ENCODE data around the gene ZNF646.
A peak's percentile ranks its signal among the peaks of the same experiment; 100 is the strongest.

Gene ZNF646

GRCh38 chr16:31105677-31106213 lies 31.5 kb downstream of the ZNF646 start:
- peak overlapping the region in 2 of 7 experiments; percentile 15 to 23 for H3K4me3 ChIP-seq

GRCh38 chr16:31106509-31107464 lies 32.6 kb downstream of the ZNF646 start:
- Histone ChIP-seq H3K27ac (peak overlapping the region in 2 of 21 experiments; percentile 55 to 76), H3K4me3 (no peak overlapping the region)

More at GRCh38 chr16:31105677-31106213, 31.5 kb downstream of the ZNF646 start:
- H3K27ac ChIP-seq, result peak overlapping the region in 15 of 21 experiments; percentile 16 to 83 (median 65)

- Histone ChIP-seq H3K27ac (peak overlapping the region in 4 of 21 experiments; percentile 94 to 98 (median 96)), H3K4me3 (peak overlapping the region in 1 of 7 experiments; percentile 92)
Measured at GRCh38 chr16:31107465-31107867, 33.2 kb downstream of the ZNF646 start.

GRCh38 chr16:31108035-31108793 lies 34.0 kb downstream of the ZNF646 start, which contains the start of gene BCKDK:
BCKDK (plus strand) TSS chr16:31108386; CDS start chr16:31109224, 838 bp downstream.
- Histone ChIP-seq H3K27ac (peak within 1 kb of the TSS; percentile 75 to 98 (median 95)), H3K4me3 (peak within 1 kb of the TSS; percentile 69 to 98 (median 92))

- Histone ChIP-seq H3K27ac (peak overlapping the region; percentile 75 to 98 (median 95)), H3K4me3 (peak overlapping the region; percentile 69 to 98 (median 92))
Measured at GRCh38 chr16:31108794-31109558, 34.8 kb downstream of the ZNF646 start.

- peak overlapping the region in 6 of 21 experiments; percentile 90 to 98 (median 96) for H3K27ac ChIP-seq
Measured at GRCh38 chr16:31109622-31110021, 35.4 kb downstream of the ZNF646 start.

GRCh38 chr16:31110106-31111034 lies 36.1 kb downstream of the ZNF646 start:
- H3K4me3 ChIP-seq, result no peak overlapping the region
- peak overlapping the region in 2 of 21 experiments; percentile 19 to 21 for H3K27ac ChIP-seq

More at GRCh38 chr16:31109622-31110021, 35.4 kb downstream of the ZNF646 start:
- no peak overlapping the region for H3K4me3 ChIP-seq

- Histone ChIP-seq H3K4me3 (no peak overlapping the region), H3K27ac (peak overlapping the region in 16 of 21 experiments; percentile 52 to 84 (median 72))
Measured at GRCh38 chr16:31111881-31112466, 37.8 kb downstream of the ZNF646 start.

- Histone ChIP-seq H3K4me3 (no peak overlapping the region), H3K27ac (peak overlapping the region in 19 of 21 experiments; percentile 52 to 84 (median 73))
Measured at GRCh38 chr16:31112711-31113110, 38.5 kb downstream of the ZNF646 start.

- Histone ChIP-seq H3K27ac (peak overlapping the region in 20 of 21 experiments; percentile 17 to 84 (median 72)), H3K4me3 (no peak overlapping the region)
Measured at GRCh38 chr16:31113121-31114120, 39.2 kb downstream of the ZNF646 start.

GRCh38 chr16:31114468-31114867 lies 40.2 kb downstream of the ZNF646 start:
- no peak overlapping the region for H3K4me3 ChIP-seq
- H3K27ac ChIP-seq, result peak overlapping the region in 17 of 21 experiments; percentile 22 to 84 (median 73)

- peak within 1 kb of the TSS; percentile 85 to 99 (median 95) for H3K27ac ChIP-seq
- H3K4me3 ChIP-seq, result peak within 1 kb of the TSS; percentile 56 to 91 (median 72)
Measured at GRCh38 chr16:31117384-31118222, 43.4 kb downstream of the ZNF646 start, which contains the start of gene KAT8. KAT8 (plus strand) TSS chr16:31117664; CDS start chr16:31117682, 18 bp downstream.

GRCh38 chr16:31118223-31119155 lies 44.3 kb downstream of the ZNF646 start:
- Histone ChIP-seq H3K4me3 (peak overlapping the region; percentile 56 to 91 (median 72)), H3K27ac (peak overlapping the region; percentile 23 to 99 (median 95))

- H3K27ac ChIP-seq, result peak overlapping the region in 4 of 21 experiments; percentile 3 to 95 (median 24)
- no peak overlapping the region for H3K4me3 ChIP-seq
Measured at GRCh38 chr16:31120129-31120528, 45.9 kb downstream of the ZNF646 start.
